Ishikawa (cell line): Measurements from ENCODE around the gene ACACB.

Experiments
- CEBPB ChIP-seq: IDR thresholded peaks from 2 replicates; pipeline ENCODE4 v1.6.1; 2012
- CREB1 ChIP-seq: IDR thresholded peaks from 2 replicates; pipeline ENCODE4 v1.6.1; 2012; ENCODE audit warnings: low read depth
- EGR1 ChIP-seq: IDR thresholded peaks from 2 replicates; pipeline ENCODE4 v1.6.1; 2012
- EP300 ChIP-seq: IDR thresholded peaks from 2 replicates; pipeline ENCODE4 v1.6.1; 2012; ENCODE audit warnings: borderline replicate concordance
- FOXM1 ChIP-seq: IDR thresholded peaks from 2 replicates; pipeline ENCODE4 v1.6.1; 2012; ENCODE audit warnings: low read depth, borderline replicate concordance
- NFIC ChIP-seq: IDR thresholded peaks from 2 replicates; pipeline ENCODE4 v1.6.1; 2012
- RAD21 ChIP-seq: IDR thresholded peaks from 2 replicates; pipeline ENCODE4 v1.6.1; 2012; ENCODE audit warnings: low read depth
- TAF1 ChIP-seq: IDR thresholded peaks from 2 replicates; pipeline ENCODE4 v1.6.1; 2012; ENCODE audit warnings: low read depth, mild to moderate bottlenecking
- TCF12 ChIP-seq: IDR thresholded peaks from 2 replicates; pipeline ENCODE4 v1.6.1; 2012; ENCODE audit warnings: low read depth
- TEAD4 ChIP-seq: IDR thresholded peaks from 2 replicates; pipeline ENCODE4 v1.6.1; 2012
- YY1 ChIP-seq: IDR thresholded peaks from 2 replicates; pipeline ENCODE4 v1.6.1; 2012; ENCODE audit warnings: low read depth
- ZBTB7A ChIP-seq: IDR thresholded peaks from 2 replicates; pipeline ENCODE4 v1.6.1; 2012; ENCODE audit warnings: low read depth
- TF ChIP-seq, protein P1 (sequence below): IDR thresholded peaks from 2 replicates; pipeline ENCODE4 v1.6.1; 2012; ENCODE audit warnings: low read depth, mild to moderate bottlenecking
- TF ChIP-seq, protein P2 (sequence below): IDR thresholded peaks from 2 replicates; pipeline ENCODE4 v1.6.1; 2012
- TF ChIP-seq, protein P3 (sequence below): IDR thresholded peaks from 2 replicates; pipeline ENCODE4 v1.6.1; 2012

Gene ACACB

DNA sequence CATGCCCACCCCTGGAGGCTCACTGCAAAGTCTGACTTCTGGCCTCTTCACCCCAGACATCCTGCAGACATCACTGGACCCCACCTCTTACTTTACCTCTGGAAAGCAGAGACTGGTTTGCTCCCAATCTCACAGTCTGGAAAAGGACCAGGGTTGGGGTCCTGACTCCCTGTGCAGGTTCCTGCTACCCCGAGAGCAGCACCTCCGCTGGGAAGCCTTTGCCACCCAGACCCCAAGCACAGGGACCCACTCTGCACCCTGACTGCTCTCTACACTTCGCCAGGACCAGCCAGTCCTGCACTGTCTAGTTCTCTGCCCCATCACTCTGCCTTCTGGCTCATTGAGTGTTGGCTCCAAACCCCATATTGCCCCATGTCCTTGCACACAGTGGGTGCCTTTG lies 176.7 kb downstream of the ACACB start:
- TF ChIP-seq TAF1 (no peak), EP300 (no peak), RAD21 (no peak), ZBTB7A (no peak), EGR1 (no peak), CREB1 (no peak), YY1 (no peak), TEAD4 (no peak), FOXM1 (no peak), NFIC (no peak), TCF12 (no peak)
- TF ChIP-seq, protein P1, sequence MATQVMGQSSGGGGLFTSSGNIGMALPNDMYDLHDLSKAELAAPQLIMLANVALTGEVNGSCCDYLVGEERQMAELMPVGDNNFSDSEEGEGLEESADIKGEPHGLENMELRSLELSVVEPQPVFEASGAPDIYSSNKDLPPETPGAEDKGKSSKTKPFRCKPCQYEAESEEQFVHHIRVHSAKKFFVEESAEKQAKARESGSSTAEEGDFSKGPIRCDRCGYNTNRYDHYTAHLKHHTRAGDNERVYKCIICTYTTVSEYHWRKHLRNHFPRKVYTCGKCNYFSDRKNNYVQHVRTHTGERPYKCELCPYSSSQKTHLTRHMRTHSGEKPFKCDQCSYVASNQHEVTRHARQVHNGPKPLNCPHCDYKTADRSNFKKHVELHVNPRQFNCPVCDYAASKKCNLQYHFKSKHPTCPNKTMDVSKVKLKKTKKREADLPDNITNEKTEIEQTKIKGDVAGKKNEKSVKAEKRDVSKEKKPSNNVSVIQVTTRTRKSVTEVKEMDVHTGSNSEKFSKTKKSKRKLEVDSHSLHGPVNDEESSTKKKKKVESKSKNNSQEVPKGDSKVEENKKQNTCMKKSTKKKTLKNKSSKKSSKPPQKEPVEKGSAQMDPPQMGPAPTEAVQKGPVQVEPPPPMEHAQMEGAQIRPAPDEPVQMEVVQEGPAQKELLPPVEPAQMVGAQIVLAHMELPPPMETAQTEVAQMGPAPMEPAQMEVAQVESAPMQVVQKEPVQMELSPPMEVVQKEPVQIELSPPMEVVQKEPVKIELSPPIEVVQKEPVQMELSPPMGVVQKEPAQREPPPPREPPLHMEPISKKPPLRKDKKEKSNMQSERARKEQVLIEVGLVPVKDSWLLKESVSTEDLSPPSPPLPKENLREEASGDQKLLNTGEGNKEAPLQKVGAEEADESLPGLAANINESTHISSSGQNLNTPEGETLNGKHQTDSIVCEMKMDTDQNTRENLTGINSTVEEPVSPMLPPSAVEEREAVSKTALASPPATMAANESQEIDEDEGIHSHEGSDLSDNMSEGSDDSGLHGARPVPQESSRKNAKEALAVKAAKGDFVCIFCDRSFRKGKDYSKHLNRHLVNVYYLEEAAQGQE, result no peak
- TF ChIP-seq, protein P2, sequence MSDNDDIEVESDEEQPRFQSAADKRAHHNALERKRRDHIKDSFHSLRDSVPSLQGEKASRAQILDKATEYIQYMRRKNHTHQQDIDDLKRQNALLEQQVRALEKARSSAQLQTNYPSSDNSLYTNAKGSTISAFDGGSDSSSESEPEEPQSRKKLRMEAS, result no peak
- TF ChIP-seq, protein P3, sequence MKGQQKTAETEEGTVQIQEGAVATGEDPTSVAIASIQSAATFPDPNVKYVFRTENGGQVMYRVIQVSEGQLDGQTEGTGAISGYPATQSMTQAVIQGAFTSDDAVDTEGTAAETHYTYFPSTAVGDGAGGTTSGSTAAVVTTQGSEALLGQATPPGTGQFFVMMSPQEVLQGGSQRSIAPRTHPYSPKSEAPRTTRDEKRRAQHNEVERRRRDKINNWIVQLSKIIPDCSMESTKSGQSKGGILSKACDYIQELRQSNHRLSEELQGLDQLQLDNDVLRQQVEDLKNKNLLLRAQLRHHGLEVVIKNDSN, result no peak

DNA sequence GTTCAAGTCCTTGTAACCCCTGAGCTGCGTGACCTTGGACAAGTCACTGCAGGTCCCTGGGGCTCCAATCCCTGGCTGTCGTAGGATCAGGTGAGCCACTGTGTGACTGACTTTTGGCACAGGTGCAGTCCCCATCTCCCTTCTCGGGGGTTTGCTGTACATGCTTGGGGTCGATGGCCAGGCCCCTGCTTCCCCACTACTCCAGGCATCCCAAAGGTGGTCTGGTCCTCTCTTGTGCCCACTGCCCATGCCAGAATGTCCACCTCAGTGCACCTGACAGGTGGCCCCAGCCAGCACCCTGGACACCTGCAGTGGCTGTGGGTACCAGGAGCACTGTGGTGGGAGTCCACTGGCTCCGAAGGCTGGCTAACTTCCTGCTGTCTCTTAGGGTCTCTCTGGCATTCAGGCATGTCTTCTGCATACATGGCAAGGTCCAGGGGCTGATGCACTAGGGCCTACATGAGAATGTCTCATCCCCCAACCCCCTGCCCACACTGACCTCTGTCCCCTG lies 178.0 kb downstream of the ACACB start:
- TF ChIP-seq TCF12, result no peak
- no peak for TF ChIP-seq FOXM1
- no peak for TF ChIP-seq CEBPB
- TF ChIP-seq, protein P3, result no peak
- no peak for TF ChIP-seq ZBTB7A
- TF ChIP-seq RAD21, result no peak
- TF ChIP-seq, protein P1, result no peak
- TF ChIP-seq TEAD4, result no peak
- TF ChIP-seq EP300, result no peak
- no peak for TF ChIP-seq CREB1
- no peak for TF ChIP-seq YY1
- no peak for TF ChIP-seq TAF1
- TF ChIP-seq EGR1, result no peak
- TF ChIP-seq, protein P2, result no peak
- no peak for TF ChIP-seq NFIC

DNA sequence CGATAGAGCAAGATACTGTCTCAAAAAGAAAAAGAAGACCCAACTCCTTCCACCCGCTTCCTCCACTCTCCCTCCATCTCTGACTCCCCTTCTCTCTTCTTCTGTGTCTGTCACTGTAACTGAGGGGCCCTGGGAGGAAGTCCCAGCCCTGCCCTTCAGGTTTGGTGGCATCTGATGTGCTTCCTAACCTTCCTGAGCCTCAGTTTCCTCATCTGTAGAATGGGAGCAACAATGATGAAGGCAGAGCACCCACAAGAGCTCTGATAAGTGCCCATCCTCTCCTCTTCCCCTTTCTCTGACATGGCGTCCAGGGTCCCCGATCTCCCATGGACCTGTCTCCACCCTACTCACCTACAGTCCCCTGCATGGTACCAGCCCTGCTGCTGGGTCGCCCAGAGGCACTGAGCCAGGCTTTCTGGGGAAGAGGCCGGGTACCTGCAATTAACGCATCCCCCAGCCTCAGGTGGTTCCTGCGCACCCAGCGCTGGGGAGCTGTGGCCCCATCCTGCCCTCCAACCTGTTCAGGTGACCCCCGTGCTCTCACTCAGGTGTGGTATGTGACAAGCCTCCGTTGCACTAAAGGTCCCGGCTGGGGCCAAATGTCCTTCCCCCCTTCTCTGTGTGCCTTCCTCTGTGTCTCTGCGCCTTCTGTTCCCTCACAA lies 179.5 kb downstream of the ACACB start:
- TF ChIP-seq ZBTB7A, result no peak
- TF ChIP-seq, protein P3, result no peak
- no peak for TF ChIP-seq RAD21
- no peak for TF ChIP-seq EP300
- no peak for TF ChIP-seq TAF1
- no peak for TF ChIP-seq NFIC

DNA sequence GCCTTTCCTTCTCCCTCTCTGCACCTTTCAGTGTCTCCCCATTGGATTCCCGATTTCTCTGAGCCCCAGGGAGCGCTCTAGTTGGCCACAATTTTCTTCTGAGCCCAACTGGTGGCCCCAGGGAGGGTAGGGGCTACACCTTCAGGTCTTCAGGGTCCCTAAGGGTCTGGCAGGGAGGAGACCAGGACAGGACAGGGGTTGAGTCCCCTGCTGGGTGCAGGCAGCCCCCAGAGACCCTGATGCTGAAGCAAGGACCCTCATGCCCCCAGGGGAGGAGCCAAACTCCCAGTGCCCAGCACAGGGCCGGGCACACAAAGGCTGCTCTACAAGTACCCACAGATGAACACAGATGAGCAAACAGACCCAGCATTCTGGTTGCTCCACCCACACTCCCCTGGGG lies 180.0 kb downstream of the ACACB start:
- TF ChIP-seq, protein P2, result no peak
- TF ChIP-seq TEAD4 (no peak), FOXM1 (no peak), RAD21 (no peak), TAF1 (no peak), TCF12 (no peak), CEBPB (no peak)

DNA sequence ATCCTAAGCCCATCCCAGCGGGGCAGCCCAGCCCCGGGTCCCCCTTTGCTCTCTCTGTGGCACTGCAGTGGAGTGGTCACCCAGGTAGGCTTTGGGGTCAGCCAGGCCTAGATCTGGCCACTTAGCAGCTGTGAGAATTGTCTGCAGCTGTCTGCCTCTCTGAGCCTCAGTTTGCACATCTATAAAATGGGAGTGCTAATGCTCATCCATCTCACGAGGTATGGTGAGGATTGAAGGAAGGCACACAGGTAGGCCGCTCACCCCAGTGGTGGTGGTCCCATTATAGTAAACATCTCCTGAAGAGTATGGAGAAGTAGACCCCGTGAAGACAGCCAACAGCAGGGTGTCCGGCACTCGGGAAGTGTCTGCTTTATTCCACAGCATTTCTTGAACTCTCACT lies 183.5 kb downstream of the ACACB start:
- TF ChIP-seq FOXM1, result no peak
- TF ChIP-seq RAD21, result no peak
- TF ChIP-seq YY1, result no peak
- no peak for TF ChIP-seq CEBPB
- TF ChIP-seq EP300, result no peak
- TF ChIP-seq EGR1, result no peak
- no peak for TF ChIP-seq ZBTB7A
- no peak for TF ChIP-seq TAF1
- no peak for TF ChIP-seq TCF12
